ENCODE results near the gene SPTBN5. TPM values are rescaled to one million over a fixed set of nuclear protein-coding genes. Genes with fewer than 3 reads are reported as not detected.

SPTBN5 gene
- total RNA-seq, 1 experiment from 2014 or later, result 0.96 TPM

DNA sequence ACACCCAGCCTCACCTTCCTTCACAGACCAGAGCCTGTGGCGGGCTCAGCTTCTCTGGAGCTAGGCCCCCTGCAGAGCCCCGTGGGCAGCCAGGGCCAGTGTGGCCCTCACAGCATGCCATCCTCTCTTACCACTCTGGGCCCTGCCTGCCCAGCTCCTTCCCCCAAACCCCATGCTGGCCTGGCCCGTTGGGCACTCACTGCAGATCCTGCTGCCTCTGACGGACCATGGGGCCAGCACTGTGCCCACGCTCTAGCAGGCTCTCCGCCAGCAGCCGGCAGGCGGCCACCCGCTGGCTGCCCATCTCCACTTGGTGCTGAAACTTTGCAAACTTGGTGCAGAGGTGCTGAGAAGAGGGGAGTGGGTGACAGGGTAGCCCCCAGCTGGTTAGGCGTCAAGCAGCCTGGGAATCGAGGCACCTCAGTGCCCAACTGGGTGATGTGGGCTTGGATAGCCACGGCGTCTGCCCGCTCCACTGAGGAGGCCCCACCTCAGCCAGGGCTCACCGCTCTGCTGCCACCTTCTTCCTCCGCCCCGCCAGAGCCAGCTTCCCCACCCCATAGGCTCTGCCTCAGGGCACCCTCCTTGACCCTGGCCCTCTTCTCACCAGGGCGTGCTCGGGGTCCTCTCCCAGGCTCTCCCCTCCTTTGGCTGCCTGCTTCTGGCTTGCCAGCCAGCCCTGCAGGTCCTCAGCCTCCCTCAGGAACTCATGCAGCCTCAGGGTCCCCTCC, 22.5 kb downstream of the SPTBN5 start:
- H3K36me3 ChIP-seq (ENCODE audit: control insufficient read depth in 1 of 2, insufficient read depth in 2 of 2, low read length in 2 of 2), result no peaks in the 10 kb centered on the region
- no peak overlapping the region for H3K27ac ChIP-seq (ENCODE audit: low read depth, low read length)
- H3K9me3 ChIP-seq (ENCODE audit: control insufficient read depth in 1 of 2, insufficient read depth in 1 of 2, low read depth in 1 of 2, low read length in 2 of 2), result no peaks in the 10 kb centered on the region
- H3K4me2 ChIP-seq (ENCODE audit: low read length), result no peak overlapping the region
- no peaks in the 10 kb centered on the region for H3K27me3 ChIP-seq (ENCODE audit: insufficient read depth, low read length)
- H4K20me1 ChIP-seq (ENCODE audit: insufficient read depth), result no peaks in the 10 kb centered on the region
- BruUV-seq (replicated peaks), result no TSS peak
- intact Hi-C loops (cut with micrococcal nuclease), result no loop called here
- DNase-seq (ENCODE audit: low read depth, low spot score) (no peak), ATAC-seq (no peak)
- no peak overlapping the region for H3K4me3 ChIP-seq (replicated peaks in 1 of 2; ENCODE audit: low read depth in 1 of 2, low read length in 2 of 2)
- TF ChIP-seq, protein P1, sequence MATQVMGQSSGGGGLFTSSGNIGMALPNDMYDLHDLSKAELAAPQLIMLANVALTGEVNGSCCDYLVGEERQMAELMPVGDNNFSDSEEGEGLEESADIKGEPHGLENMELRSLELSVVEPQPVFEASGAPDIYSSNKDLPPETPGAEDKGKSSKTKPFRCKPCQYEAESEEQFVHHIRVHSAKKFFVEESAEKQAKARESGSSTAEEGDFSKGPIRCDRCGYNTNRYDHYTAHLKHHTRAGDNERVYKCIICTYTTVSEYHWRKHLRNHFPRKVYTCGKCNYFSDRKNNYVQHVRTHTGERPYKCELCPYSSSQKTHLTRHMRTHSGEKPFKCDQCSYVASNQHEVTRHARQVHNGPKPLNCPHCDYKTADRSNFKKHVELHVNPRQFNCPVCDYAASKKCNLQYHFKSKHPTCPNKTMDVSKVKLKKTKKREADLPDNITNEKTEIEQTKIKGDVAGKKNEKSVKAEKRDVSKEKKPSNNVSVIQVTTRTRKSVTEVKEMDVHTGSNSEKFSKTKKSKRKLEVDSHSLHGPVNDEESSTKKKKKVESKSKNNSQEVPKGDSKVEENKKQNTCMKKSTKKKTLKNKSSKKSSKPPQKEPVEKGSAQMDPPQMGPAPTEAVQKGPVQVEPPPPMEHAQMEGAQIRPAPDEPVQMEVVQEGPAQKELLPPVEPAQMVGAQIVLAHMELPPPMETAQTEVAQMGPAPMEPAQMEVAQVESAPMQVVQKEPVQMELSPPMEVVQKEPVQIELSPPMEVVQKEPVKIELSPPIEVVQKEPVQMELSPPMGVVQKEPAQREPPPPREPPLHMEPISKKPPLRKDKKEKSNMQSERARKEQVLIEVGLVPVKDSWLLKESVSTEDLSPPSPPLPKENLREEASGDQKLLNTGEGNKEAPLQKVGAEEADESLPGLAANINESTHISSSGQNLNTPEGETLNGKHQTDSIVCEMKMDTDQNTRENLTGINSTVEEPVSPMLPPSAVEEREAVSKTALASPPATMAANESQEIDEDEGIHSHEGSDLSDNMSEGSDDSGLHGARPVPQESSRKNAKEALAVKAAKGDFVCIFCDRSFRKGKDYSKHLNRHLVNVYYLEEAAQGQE (IDR thresholded peaks at IDR 0.05; ENCODE audit: low read depth), result no peak
- TF ChIP-seq RAD21 (IDR thresholded peaks at IDR 0.05; ENCODE audit: low read depth), result no peak
- TF ChIP-seq ZNF274 (IDR thresholded peaks at IDR 0.05; ENCODE audit: low read depth, low read length), result no peak
- TF ChIP-seq EGR1 (IDR thresholded peaks at IDR 0.05; ENCODE audit: low read depth), result no peak
- TF ChIP-seq TCF7L2 (IDR thresholded peaks at IDR 0.05; ENCODE audit: borderline replicate concordance, extremely low read depth, insufficient read depth, insufficient read length), result no peak
- TF ChIP-seq, protein P2, sequence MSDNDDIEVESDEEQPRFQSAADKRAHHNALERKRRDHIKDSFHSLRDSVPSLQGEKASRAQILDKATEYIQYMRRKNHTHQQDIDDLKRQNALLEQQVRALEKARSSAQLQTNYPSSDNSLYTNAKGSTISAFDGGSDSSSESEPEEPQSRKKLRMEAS (IDR thresholded peaks at IDR 0.05), result no peak
- TF ChIP-seq SP1 (IDR thresholded peaks at IDR 0.05; ENCODE audit: low read depth), result no peak
- TF ChIP-seq FOSL1 (IDR thresholded peaks at IDR 0.05; ENCODE audit: low read depth), result no peak
- TF ChIP-seq YY1 (IDR thresholded peaks at IDR 0.05; ENCODE audit: extremely low read depth, insufficient replicate concordance, low read depth, low read length), result no peak
- ChIA-PET CTCF (no interaction called here), POLR2A (no interaction called here), RAD21 (ENCODE audit: low non-redundant PET in 1 of 2, low total read pairs in 2 of 2, uncharacterized antibody in 2 of 2, unreplicated experiment in 2 of 2) (no interaction called here)
- no peaks in the 10 kb centered on the region for H3K9me2 ChIP-seq (ENCODE audit: insufficient read depth)
- H3K4me1 ChIP-seq (ENCODE audit: control insufficient read depth in 1 of 2, insufficient read depth in 2 of 2, low read length in 2 of 2), result peaks cover 0 to 8% of the 10 kb centered on the region in 2 experiments; a peak in 2 of 4 replicates
- no peaks in the 10 kb centered on the region for H3K79me2 ChIP-seq (ENCODE audit: insufficient read depth, low read length)
- H3K9ac ChIP-seq (ENCODE audit: low read length), result no peak overlapping the region
- no peak overlapping the region for H2AFZ ChIP-seq (ENCODE audit: low read depth, low read length, poor library complexity, severe bottlenecking)

All from HCT116 (cell line).